Esophagus squamous epithelium (tissue), 5 donors: ENCODE data around the gene SMS. TPM values are rescaled to one million over a fixed set of nuclear protein-coding genes. Genes with fewer than 3 reads are reported as not detected.

Experiments
- DNase-seq: peaks from one replicate; lab custom pipeline; 2025; lab: John Stamatoyannopoulos, UW
- H3K27ac ChIP-seq, 4 donors: fragments of 200-600 bp; sonication (generic); one replicate each; pipeline ENCODE4 v1.5.1; 2016 to 2019; ENCODE audit warnings: mild to moderate bottlenecking in 1 of 4
- H3K27me3 ChIP-seq, 4 donors: fragments of 200-600 bp; sonication (generic); 1 replicate in 3 of 4; 2 replicates in 1 of 4; pipeline versions ENCODE4 v1.5.1 to v1.6.0; 2017 to 2021; ENCODE audit warnings: antibody characterized with exemption in 1 of 4
- H3K36me3 ChIP-seq, 3 donors: fragments of 200-600 bp; sonication (generic); one replicate each; pipeline ENCODE4 v1.5.1; 2016 to 2019
- H3K4me1 ChIP-seq, 3 donors: fragments of 200-600 bp; sonication (generic); one replicate each; pipeline ENCODE4 v1.5.1; 2017 to 2019
- H3K4me3 ChIP-seq, 4 donors: fragments of 200-600 bp; sonication (generic); 1 replicate in 3 of 4; 2 replicates in 1 of 4; pipeline ENCODE4 v1.5.1; 2016 to 2019; ENCODE audit warnings: mild to moderate bottlenecking in 2 of 4, moderate library complexity in 1 of 4
- H3K9me3 ChIP-seq, 3 donors: fragments of 200-600 bp; sonication (generic); one replicate each; pipeline ENCODE4 v1.5.1; 2016 to 2019
- CTCF ChIP-seq, 6 experiments: fragments of 450-650 bp in 4 of 6; fragments of 200-600 bp in 2 of 6; sonication (generic) in 2 of 6; IDR thresholded peaks; one replicate each; pipeline ENCODE4 v1.5.1; 2016 to 2019; ENCODE audit warnings: antibody characterized with exemption in 6 of 6, mild to moderate bottlenecking in 4 of 6, moderate library complexity in 4 of 6
- POLR2A ChIP-seq, 4 donors: fragments of 450-650 bp; IDR thresholded peaks; one replicate each; pipeline ENCODE4 v1.6.1; 2017; ENCODE audit warnings: antibody characterized with exemption in 4 of 4, mild to moderate bottlenecking in 4 of 4, moderate library complexity in 3 of 4
- WGBS, 2 donors: methylation state at CpG; one replicate each; pipeline ENCODE4 v1.1.5; 2018; 5-methylcytosine and 5-hydroxymethylcytosine counted together
- intact Hi-C: fragments of 100-400 bp; cut with DNase I; formaldehyde crosslinking; loops from one replicate; pipeline ENCODE4 v1.15.0; 2022
- total RNA-seq, 4 donors: library from RNA; depleted of rRNA; stranded (reverse); fragments of >200 nt; gene quantifications; one replicate each; pipeline ENCODE4 v1.1.0, GENCODE V29; 2016
- donor health status: DM: yes; HTN: yes; CAD: no.

The SMS gene
- total RNA-seq, 4 donors from 2014 or later: 19.0 to 46.7 (median 31.3) TPM

GRCh38 chrX:21956783-21957182 is 16.3 kb downstream of the SMS start:
- WGBS, 2 donors: 94% methylated on average over 4 to 7 of the region's 7 CpGs
- DNase-seq: no peak
- Histone ChIP-seq H3K36me3 (no peaks in the 10 kb centered on the region), H3K27me3 (no peaks in the 10 kb centered on the region), H3K4me3 (no peak overlapping the region), H3K4me1 (peaks cover 0 to 4% (median 0%) of the 10 kb centered on the region in 3 donors), H3K27ac (no peak overlapping the region), H3K9me3 (no peaks in the 10 kb centered on the region)
- TF ChIP-seq POLR2A (IDR thresholded peaks at IDR 0.05) (no peak), CTCF (IDR thresholded peaks at IDR 0.05) (no peak)
- intact Hi-C loops: no loop called here

- peaks cover 0 to 4% (median 0%) of the 10 kb centered on the region in 3 donors for H3K4me1 ChIP-seq
- H3K27me3 ChIP-seq: no peaks in the 10 kb centered on the region
- WGBS, 2 donors: 80 to 92% methylated on average over 5 to 8 of the region's 8 CpGs
- no peak overlapping the region for H3K27ac ChIP-seq
- TF ChIP-seq CTCF (IDR thresholded peaks at IDR 0.05): no peak
- TF ChIP-seq POLR2A (IDR thresholded peaks at IDR 0.05): no peak
- H3K4me3 ChIP-seq: no peak overlapping the region
- no peaks in the 10 kb centered on the region for H3K9me3 ChIP-seq
- H3K36me3 ChIP-seq: no peaks in the 10 kb centered on the region
- intact Hi-C loops: no loop called here
- DNase-seq: no peak
Observed at GRCh38 chrX:21958187-21958586, 17.7 kb downstream of the SMS start.

GRCh38 chrX:21958916-21959315 is 18.4 kb downstream of the SMS start:
- peaks cover 0 to 4% (median 0%) of the 10 kb centered on the region in 3 donors for H3K4me1 ChIP-seq
- no peak overlapping the region for H3K27ac ChIP-seq
- no peak overlapping the region for H3K4me3 ChIP-seq
- H3K9me3 ChIP-seq: no peaks in the 10 kb centered on the region
- no peak for DNase-seq
- no peaks in the 10 kb centered on the region for H3K36me3 ChIP-seq
- WGBS, 2 donors: 59 to 95% methylated on average over 3 to 4 of the region's 4 CpGs
- no peaks in the 10 kb centered on the region for H3K27me3 ChIP-seq
- intact Hi-C loops: no loop called here
- TF ChIP-seq POLR2A (IDR thresholded peaks at IDR 0.05): no peak
- TF ChIP-seq CTCF (IDR thresholded peaks at IDR 0.05): no peak

- H3K4me1 ChIP-seq: peaks cover 0 to 4% (median 0%) of the 10 kb centered on the region in 3 donors
Observed at GRCh38 chrX:21959362-21960051, 19.0 kb downstream of the SMS start.

More at GRCh38 chrX:21959362-21960051, 19.0 kb downstream of the SMS start:
- DNase-seq: no peak
- TF ChIP-seq CTCF (IDR thresholded peaks at IDR 0.05) (no peak), POLR2A (IDR thresholded peaks at IDR 0.05) (no peak)
- Histone ChIP-seq H3K4me3 (no peak overlapping the region), H3K36me3 (no peaks in the 10 kb centered on the region), H3K27ac (no peak overlapping the region), H3K27me3 (no peaks in the 10 kb centered on the region), H3K9me3 (no peaks in the 10 kb centered on the region)
- WGBS, 2 donors: 69 to 72% methylated on average over 5 to 12 of the region's 12 CpGs
- intact Hi-C loops: no loop called here
